Muscle layer of duodenum (tissue), 2 donors: ENCODE measurements around the gene DAPK3.
"Not testable (repeated sequence)": the region's sequence is repeated elsewhere in the genome, so short reads cannot be mapped to it uniquely, and the experiment has no call there.

Experiments
- H3K27ac ChIP-seq: one replicate; pipeline ENCODE4 v1.7.0; 2013; ENCODE audit warnings: mild to moderate bottlenecking, low read length
- H3K27me3 ChIP-seq: one replicate; pipeline ENCODE4 v1.7.0; 2013; ENCODE audit warnings: low read depth, mild to moderate bottlenecking, control low read depth, low read length
- H3K36me3 ChIP-seq, 2 donors: one replicate each; pipeline ENCODE4 v1.7.0; 2013; ENCODE audit warnings: low read length in 2 of 2, control low read depth in 1 of 2, mild to moderate bottlenecking in 1 of 2; ENCODE audit not compliant: insufficient read depth in 2 of 2, control insufficient read depth in 1 of 2
- H3K4me1 ChIP-seq, 2 donors: one replicate each; pipeline ENCODE4 v1.7.0; 2013; ENCODE audit warnings: low read length in 2 of 2, mild to moderate bottlenecking in 2 of 2, control low read depth in 1 of 2, moderate library complexity in 1 of 2; ENCODE audit not compliant: insufficient read depth in 2 of 2, control insufficient read depth in 1 of 2
- H3K4me3 ChIP-seq, 2 donors: one replicate each; pipeline ENCODE4 v1.7.0; 2013; ENCODE audit warnings: low read length in 2 of 2, low read depth in 1 of 2, mild to moderate bottlenecking in 1 of 2
- H3K9me3 ChIP-seq, 2 donors: one replicate each; pipeline ENCODE4 v1.7.0; 2013; ENCODE audit warnings: low read length in 2 of 2, control low read depth in 1 of 2, mild to moderate bottlenecking in 1 of 2; ENCODE audit not compliant: control insufficient read depth in 1 of 2
- donor health status: healthy.

The DAPK3 gene

GRCh38 chr19:3975637-3976087 lies 4.8 kb upstream of the DAPK3 start:
- peaks cover 41 to 54% of the 10 kb centered on the region in 2 donors for H3K36me3 ChIP-seq
- H3K4me3 ChIP-seq: no peak overlapping the region
- no peak overlapping the region for H3K27ac ChIP-seq
- no peaks in the 10 kb centered on the region for H3K9me3 ChIP-seq
- no peaks in the 10 kb centered on the region for H3K4me1 ChIP-seq
- H3K27me3 ChIP-seq: no peaks in the 10 kb centered on the region

- H3K36me3 ChIP-seq: peaks cover 36 to 49% of the 10 kb centered on the region in 2 donors
- no peaks in the 10 kb centered on the region for H3K9me3 ChIP-seq
- no peak overlapping the region for H3K27ac ChIP-seq
- H3K27me3 ChIP-seq: no peaks in the 10 kb centered on the region
- H3K4me3 ChIP-seq: no peak overlapping the region
- H3K4me1 ChIP-seq: peaks cover 0 to under 1% of the 10 kb centered on the region in 2 donors
Observed at GRCh38 chr19:3975144-3975543, 4.2 kb upstream of the DAPK3 start.

DNA sequence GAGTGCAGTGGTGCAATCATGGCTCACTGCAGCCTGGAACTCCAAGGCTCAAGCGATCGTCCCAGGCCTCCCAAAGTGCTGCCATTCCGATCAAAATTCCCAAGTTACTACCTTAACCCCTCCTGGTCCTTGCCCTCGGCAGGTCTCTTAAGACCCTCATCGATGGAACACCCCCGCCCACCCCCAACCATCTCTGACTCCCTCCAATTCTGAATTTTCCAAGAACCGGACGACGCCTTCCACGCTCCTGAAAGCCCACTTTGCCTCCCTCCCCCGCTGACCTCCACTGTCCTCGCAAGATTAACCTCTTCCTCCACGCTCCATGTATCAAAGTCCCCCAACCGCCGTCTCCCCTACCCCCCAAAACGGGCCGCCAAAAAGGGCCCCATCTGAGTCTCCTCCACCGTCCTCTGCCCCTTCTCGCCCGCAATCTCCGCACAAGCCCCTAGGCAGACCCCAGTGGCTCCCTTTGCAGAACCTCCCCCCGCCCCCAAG lies 539 bp downstream of the DAPK3 start:
- H3K9me3 ChIP-seq: no peaks in the 10 kb centered on the region
- H3K4me3 ChIP-seq: peak overlapping the region; percentile 82 to 88
- peaks cover 8 to 13% of the 10 kb centered on the region in 2 donors for H3K36me3 ChIP-seq
- H3K4me1 ChIP-seq: peaks cover 11 to 36% of the 10 kb centered on the region in 2 donors
- peak overlapping the region; percentile 99 for H3K27ac ChIP-seq
- no peaks in the 10 kb centered on the region for H3K27me3 ChIP-seq

DNA sequence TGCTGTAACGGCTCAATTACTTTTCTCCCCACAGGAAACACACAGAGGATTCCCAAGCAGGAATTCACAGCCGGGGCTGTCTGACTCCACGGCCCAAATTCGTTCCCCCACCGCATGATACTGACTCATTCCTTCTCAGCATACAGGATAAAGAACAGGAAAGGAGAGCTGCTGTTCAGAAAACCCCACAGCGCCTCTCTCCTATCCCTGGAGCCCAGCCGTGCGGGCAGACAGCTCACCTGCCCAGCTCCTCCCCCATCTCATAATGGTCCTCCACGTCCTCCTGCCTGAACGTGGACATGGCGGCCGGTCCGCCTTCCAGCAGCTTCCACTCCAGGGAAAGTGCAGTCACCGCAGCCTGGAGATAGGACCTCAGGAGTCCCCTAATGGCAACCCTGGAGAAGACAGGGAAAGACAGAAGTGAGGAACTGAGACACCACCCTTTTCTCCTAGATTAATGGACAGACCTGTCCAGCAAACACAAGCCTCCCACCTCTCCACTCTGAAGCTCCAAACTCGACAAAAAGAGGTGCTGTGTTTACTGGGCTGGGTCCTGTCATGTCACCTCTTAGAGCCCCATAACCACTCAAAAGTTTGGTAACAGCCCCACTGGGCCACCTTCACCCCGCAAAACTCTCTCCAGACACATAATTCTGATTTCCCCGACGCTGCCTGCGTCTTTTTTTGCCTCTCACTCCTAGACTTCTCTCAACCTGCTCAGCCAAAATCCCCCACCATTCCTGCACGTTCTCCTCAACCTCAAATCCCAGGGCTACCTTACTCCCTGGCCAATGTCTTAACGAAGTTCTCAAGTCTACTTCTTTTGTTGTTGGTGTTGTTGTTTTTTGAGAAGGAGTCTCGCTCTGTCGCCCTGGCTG lies 1.2 kb downstream of the DAPK3 start:
- no peaks in the 10 kb centered on the region for H3K27me3 ChIP-seq
- H3K4me3 ChIP-seq: peak overlapping the region; percentile 82 to 88
- H3K36me3 ChIP-seq: peaks cover 8 to 16% of the 10 kb centered on the region in 2 donors
- H3K4me1 ChIP-seq: peaks cover 11 to 36% of the 10 kb centered on the region in 2 donors
- H3K27ac ChIP-seq: peak overlapping the region; percentile 99
- H3K9me3 ChIP-seq: no peaks in the 10 kb centered on the region

GRCh38 chr19:3968556-3969434 lies 2.1 kb downstream of the DAPK3 start:
- Histone ChIP-seq H3K4me1 (peaks cover 11 to 36% of the 10 kb centered on the region in 2 donors), H3K4me3 (peak overlapping the region; percentile 82 to 88), H3K27me3 (no peaks in the 10 kb centered on the region), H3K9me3 (no peaks in the 10 kb centered on the region), H3K36me3 (peaks cover 11 to 24% of the 10 kb centered on the region in 2 donors), H3K27ac (peak overlapping the region; percentile 99)

- Histone ChIP-seq H3K4me1 (peaks cover 11 to 36% of the 10 kb centered on the region in 2 donors), H3K36me3 (peaks cover 15 to 33% of the 10 kb centered on the region in 2 donors), H3K27ac (peak overlapping the region; percentile 99), H3K4me3 (peak overlapping the region in 1 of 2 donors; percentile 15)
- not testable (repeated sequence) for H3K9me3 ChIP-seq, H3K27me3 ChIP-seq
Observed at GRCh38 chr19:3967983-3968382, 2.9 kb downstream of the DAPK3 start.

DNA sequence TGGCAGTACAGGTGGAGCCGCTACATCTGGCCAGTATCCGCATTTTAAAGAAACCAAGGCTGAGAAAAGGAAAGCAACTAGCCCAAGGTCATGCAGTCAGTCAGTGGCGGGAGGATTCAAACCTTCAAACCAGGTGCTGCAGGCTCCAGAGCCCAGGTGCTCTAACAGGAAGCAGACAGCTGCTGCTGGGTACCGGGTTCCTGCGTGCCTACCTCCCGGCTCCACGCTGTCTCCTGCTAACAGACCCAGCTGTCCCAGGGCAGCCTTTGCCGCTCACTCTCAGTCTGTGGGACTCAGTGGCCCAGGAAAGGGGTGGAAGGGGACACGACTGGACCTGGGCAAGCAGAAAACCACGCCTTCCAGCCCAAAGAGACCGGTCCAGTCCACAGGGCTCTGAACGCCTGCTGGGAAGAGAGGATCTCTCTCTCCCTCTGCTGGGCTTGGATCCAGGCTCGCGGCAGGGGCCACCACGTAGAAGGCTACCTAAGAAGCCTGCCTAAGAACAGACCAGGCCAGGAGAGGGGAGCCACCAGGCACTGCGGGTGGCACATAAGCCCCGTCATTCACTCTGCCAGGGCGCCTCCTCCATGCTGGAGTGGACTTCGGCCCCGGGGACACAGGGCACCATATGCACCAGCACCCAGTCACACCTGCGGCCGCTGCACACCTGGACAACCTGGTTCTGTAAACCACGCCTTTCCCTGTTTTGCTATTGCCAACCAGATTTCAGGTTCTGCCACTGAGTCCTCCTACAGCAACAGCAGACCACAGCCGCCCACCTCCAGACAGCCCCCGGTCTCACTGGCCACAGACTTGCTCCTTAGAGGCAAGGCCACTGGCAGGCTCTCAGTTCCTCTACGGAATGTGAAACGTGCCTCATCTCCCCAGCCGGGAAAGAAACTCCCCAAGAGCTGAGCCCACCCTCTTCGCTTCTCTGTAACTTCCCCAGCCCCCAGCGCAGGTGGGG lies 4.6 kb downstream of the DAPK3 start:
- Histone ChIP-seq H3K27ac (peak overlapping the region; percentile 63), H3K4me1 (peaks cover 11 to 36% of the 10 kb centered on the region in 2 donors), H3K4me3 (peak overlapping the region in 1 of 2 donors; percentile 15), H3K27me3 (no peaks in the 10 kb centered on the region), H3K36me3 (peaks cover 23 to 46% of the 10 kb centered on the region in 2 donors), H3K9me3 (no peaks in the 10 kb centered on the region)

GRCh38 chr19:3964256-3965194 lies 6.4 kb downstream of the DAPK3 start:
- Histone ChIP-seq H3K36me3 (peaks cover 38 to 64% of the 10 kb centered on the region in 2 donors), H3K4me1 (peaks cover 4 to 36% of the 10 kb centered on the region in 2 donors), H3K9me3 (no peaks in the 10 kb centered on the region), H3K27me3 (no peaks in the 10 kb centered on the region), H3K4me3 (no peak overlapping the region), H3K27ac (no peak overlapping the region)

DNA sequence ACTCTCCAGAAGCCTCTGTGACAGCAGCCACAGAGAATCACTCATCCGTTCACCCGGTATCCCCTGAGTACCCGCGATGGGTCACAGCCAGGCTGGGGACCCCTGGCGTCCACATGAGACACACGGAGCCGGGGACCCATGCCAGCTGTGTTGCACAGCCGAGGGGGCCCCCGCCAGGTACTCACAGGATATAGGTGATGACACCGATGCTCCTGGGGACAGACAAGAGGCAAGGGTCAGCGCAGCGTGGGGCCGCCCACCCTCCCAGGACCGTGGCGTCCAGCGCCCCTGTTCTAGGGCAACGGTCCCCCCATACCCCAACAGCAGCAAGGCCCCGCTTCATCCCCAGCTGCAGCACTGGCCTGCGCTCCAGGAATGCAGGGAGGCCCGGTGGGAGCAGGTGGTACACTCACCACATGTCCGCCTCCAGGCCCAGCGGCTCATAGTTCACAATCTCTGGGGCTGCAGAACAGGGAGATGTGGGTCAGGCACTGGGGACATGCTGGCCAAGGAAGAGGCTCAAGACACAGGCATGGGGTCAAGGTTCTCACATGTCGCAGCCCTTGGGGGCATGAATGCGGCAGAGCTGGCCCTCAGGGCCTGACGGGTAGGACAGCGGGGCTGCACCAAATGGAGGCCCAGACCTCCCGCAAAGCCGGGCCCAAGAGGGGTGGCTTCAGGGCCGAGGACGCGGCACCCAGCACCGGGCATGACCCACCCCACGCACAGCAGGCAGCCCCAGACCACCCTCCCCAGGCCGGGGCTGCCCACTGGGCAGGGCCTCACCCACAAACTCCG lies 7.2 kb downstream of the DAPK3 start:
- Histone ChIP-seq H3K27me3 (no peaks in the 10 kb centered on the region), H3K9me3 (no peaks in the 10 kb centered on the region), H3K4me1 (peaks cover 3 to 29% of the 10 kb centered on the region in 2 donors), H3K4me3 (no peak overlapping the region), H3K36me3 (peaks cover 38 to 73% of the 10 kb centered on the region in 2 donors), H3K27ac (no peak overlapping the region)
